Subcutaneous abdominal adipose tissue (tissue), 5 donors: ENCODE data around the gene CTPS1.

Experiments used
- H3K27ac ChIP-seq: one replicate; pipeline ENCODE4 v1.7.0; 2013; ENCODE audit warnings: low read depth, mild to moderate bottlenecking, inconsistent platforms, low read length, moderate library complexity
- H3K27me3 ChIP-seq, 5 donors: one replicate each; pipeline ENCODE4 v1.7.0; 2013; ENCODE audit warnings: low read length in 5 of 5, inconsistent platforms in 1 of 5; ENCODE audit not compliant: control insufficient read depth in 5 of 5, insufficient read depth in 4 of 5
- H3K36me3 ChIP-seq, 5 donors: one replicate each; pipeline ENCODE4 v1.7.0; 2013; ENCODE audit warnings: low read length in 5 of 5; ENCODE audit not compliant: control insufficient read depth in 5 of 5, insufficient read depth in 5 of 5
- H3K4me1 ChIP-seq, 5 donors: one replicate each; pipeline ENCODE4 v1.7.0; 2013; ENCODE audit warnings: low read length in 5 of 5, mild to moderate bottlenecking in 3 of 5, moderate library complexity in 1 of 5; ENCODE audit not compliant: control insufficient read depth in 5 of 5, insufficient read depth in 5 of 5
- H3K4me3 ChIP-seq, 5 donors: one replicate each; pipeline ENCODE4 v1.7.0; 2013; ENCODE audit warnings: low read length in 5 of 5, low read depth in 1 of 5
- H3K9ac ChIP-seq, 5 donors: one replicate each; pipeline ENCODE4 v1.7.0; 2013; ENCODE audit warnings: low read length in 5 of 5, mild to moderate bottlenecking in 4 of 5, moderate library complexity in 3 of 5
- H3K9me3 ChIP-seq, 5 donors: one replicate each; pipeline ENCODE4 v1.7.0; 2013; ENCODE audit warnings: low read length in 5 of 5; ENCODE audit not compliant: control insufficient read depth in 5 of 5
- donor health status: healthy.
- donor health status: healthy.
- donor health status: healthy.
- donor health status: healthy.
- donor health status: healthy.

Gene CTPS1

GRCh38 chr1:41018018-41018410 is 38.5 kb downstream of the CTPS1 start:
- Histone ChIP-seq H3K27ac (no peak overlapping the region), H3K4me1 (peaks cover 4 to 46% (median 38%) of the 10 kb centered on the region in 5 donors), H3K9ac (no peak overlapping the region), H3K4me3 (no peak overlapping the region), H3K27me3 (no peaks in the 10 kb centered on the region), H3K9me3 (no peaks in the 10 kb centered on the region), H3K36me3 (peaks cover 0 to 11% (median 6%) of the 10 kb centered on the region in 5 donors)

- Histone ChIP-seq H3K9me3 (no peaks in the 10 kb centered on the region), H3K4me1 (peaks cover 4 to 34% (median 26%) of the 10 kb centered on the region in 5 donors), H3K27ac (no peak overlapping the region), H3K27me3 (no peaks in the 10 kb centered on the region), H3K4me3 (no peak overlapping the region), H3K9ac (no peak overlapping the region), H3K36me3 (peaks cover 0 to 14% (median 10%) of the 10 kb centered on the region in 5 donors)
These were observed 39.9 kb downstream of the CTPS1 start for GRCh38 chr1:41019353-41019745.

- Histone ChIP-seq H3K9me3 (no peaks in the 10 kb centered on the region), H3K36me3 (peaks cover 0 to 15% (median 10%) of the 10 kb centered on the region in 5 donors), H3K27ac (no peak overlapping the region), H3K4me1 (peaks cover 4 to 26% (median 18%) of the 10 kb centered on the region in 5 donors), H3K27me3 (no peaks in the 10 kb centered on the region), H3K4me3 (no peak overlapping the region), H3K9ac (no peak overlapping the region)
These were observed 40.6 kb downstream of the CTPS1 start for GRCh38 chr1:41020109-41020576.

GRCh38 chr1:41020654-41021053 is 41.2 kb downstream of the CTPS1 start:
- Histone ChIP-seq H3K9ac (no peak overlapping the region), H3K36me3 (peaks cover 0 to 15% (median 14%) of the 10 kb centered on the region in 5 donors), H3K9me3 (no peaks in the 10 kb centered on the region), H3K27ac (no peak overlapping the region), H3K27me3 (no peaks in the 10 kb centered on the region), H3K4me1 (peaks cover under 1 to 21% (median 13%) of the 10 kb centered on the region in 5 donors), H3K4me3 (no peak overlapping the region)

- Histone ChIP-seq H3K9me3 (no peaks in the 10 kb centered on the region), H3K36me3 (peaks cover 0 to 21% (median 15%) of the 10 kb centered on the region in 5 donors), H3K4me1 (peaks cover 0 to 15% (median 8%) of the 10 kb centered on the region in 5 donors), H3K27me3 (no peaks in the 10 kb centered on the region), H3K9ac (no peak within 1 kb of the TSS), H3K27ac (no peak within 1 kb of the TSS), H3K4me3 (no peak within 1 kb of the TSS)
These were observed 42.2 kb downstream of the CTPS1 start, which contains the start of gene SLFNL1 for GRCh38 chr1:41021526-41022308. Gene SLFNL1, minus strand, starts transcription at chr1:41021725. Its CDS starts 1,065 bp downstream, at chr1:41020660.

GRCh38 chr1:41022424-41022823 is 42.9 kb downstream of the CTPS1 start:
- Histone ChIP-seq H3K27ac (no peak overlapping the region), H3K9me3 (no peaks in the 10 kb centered on the region), H3K9ac (no peak overlapping the region), H3K27me3 (no peaks in the 10 kb centered on the region), H3K4me3 (no peak overlapping the region), H3K36me3 (peaks cover 0 to 23% (median 15%) of the 10 kb centered on the region in 5 donors), H3K4me1 (peaks cover 0 to 15% (median 8%) of the 10 kb centered on the region in 5 donors)

- Histone ChIP-seq H3K27ac (no peak overlapping the region), H3K4me3 (no peak overlapping the region), H3K9ac (no peak overlapping the region), H3K27me3 (no peaks in the 10 kb centered on the region), H3K9me3 (no peaks in the 10 kb centered on the region), H3K36me3 (peaks cover 0 to 29% (median 24%) of the 10 kb centered on the region in 5 donors), H3K4me1 (peaks cover 0 to 15% (median 8%) of the 10 kb centered on the region in 5 donors)
These were observed 43.9 kb downstream of the CTPS1 start for GRCh38 chr1:41023279-41023990.

GRCh38 chr1:41024953-41025352 is 45.5 kb downstream of the CTPS1 start:
- peaks cover 0 to 15% (median 8%) of the 10 kb centered on the region in 5 donors for H3K4me1 ChIP-seq
- no peak overlapping the region for H3K9ac ChIP-seq
- H3K27me3 ChIP-seq = no peaks in the 10 kb centered on the region
- H3K36me3 ChIP-seq = peaks cover 0 to 36% (median 28%) of the 10 kb centered on the region in 5 donors
- no peak overlapping the region for H3K4me3 ChIP-seq
- no peaks in the 10 kb centered on the region for H3K9me3 ChIP-seq
- no peak overlapping the region for H3K27ac ChIP-seq

- no peaks in the 10 kb centered on the region for H3K27me3 ChIP-seq
- H3K27ac ChIP-seq = no peak overlapping the region
- peaks cover 3 to 46% (median 33%) of the 10 kb centered on the region in 5 donors for H3K36me3 ChIP-seq
- H3K4me3 ChIP-seq = no peak overlapping the region
- no peak overlapping the region for H3K9ac ChIP-seq
- H3K4me1 ChIP-seq = peaks cover 0 to 14% (median 8%) of the 10 kb centered on the region in 5 donors
- H3K9me3 ChIP-seq = no peaks in the 10 kb centered on the region
These were observed 46.7 kb downstream of the CTPS1 start for GRCh38 chr1:41025979-41026819.
